GM21360 (cell line): ENCODE measurements around the gene MC1R.

ENCODE experiments used
- ATAC-seq: cut with Tn5 transposase; IDR thresholded peaks from one replicate; pipeline ENCODE4 v1.9.1; 2021; ENCODE audit warnings: mild to moderate bottlenecking, moderate library complexity; ENCODE audit not compliant: unreplicated experiment

Gene MC1R

DNA sequence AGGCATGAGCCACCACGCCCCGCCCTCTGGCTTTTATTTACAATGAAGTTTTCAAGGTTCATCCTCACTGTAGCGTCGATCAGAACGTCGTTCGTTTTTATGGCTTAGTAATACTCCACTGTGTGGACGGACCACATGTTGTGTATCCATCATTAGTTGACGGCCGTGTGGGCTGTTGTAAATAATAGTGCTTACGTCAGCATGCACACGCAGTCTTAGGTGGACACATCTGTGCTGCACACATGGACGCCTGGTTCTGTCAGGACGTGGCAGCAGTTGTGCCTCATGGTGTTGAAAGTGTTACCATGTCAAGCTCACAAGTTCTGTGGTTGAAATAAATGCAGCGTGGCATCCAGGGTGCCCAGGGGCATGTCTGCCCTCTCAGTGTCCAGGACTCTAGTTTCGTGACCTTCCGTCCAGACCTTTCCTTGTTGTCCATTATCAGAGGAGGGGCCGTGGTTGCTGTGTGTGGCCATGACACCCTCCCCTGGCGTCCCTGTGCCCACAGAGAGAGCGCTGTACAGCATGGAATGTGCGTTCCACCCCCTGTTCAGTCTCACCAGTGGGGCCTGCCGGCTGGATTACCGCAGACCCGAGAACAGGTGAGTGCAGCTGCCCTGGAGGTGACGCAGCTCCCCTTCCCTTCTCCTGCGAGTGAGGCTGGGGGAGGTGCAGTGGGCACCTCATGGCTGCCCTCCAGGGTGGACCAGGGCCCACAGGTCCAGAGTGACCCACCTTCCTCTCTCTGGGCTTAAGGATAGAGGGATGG lies 23.0 kb upstream of the MC1R start:
- no peak for ATAC-seq

GRCh38 chr16:89897204-89897603 lies 21.5 kb upstream of the MC1R start:
- no peak for ATAC-seq

DNA sequence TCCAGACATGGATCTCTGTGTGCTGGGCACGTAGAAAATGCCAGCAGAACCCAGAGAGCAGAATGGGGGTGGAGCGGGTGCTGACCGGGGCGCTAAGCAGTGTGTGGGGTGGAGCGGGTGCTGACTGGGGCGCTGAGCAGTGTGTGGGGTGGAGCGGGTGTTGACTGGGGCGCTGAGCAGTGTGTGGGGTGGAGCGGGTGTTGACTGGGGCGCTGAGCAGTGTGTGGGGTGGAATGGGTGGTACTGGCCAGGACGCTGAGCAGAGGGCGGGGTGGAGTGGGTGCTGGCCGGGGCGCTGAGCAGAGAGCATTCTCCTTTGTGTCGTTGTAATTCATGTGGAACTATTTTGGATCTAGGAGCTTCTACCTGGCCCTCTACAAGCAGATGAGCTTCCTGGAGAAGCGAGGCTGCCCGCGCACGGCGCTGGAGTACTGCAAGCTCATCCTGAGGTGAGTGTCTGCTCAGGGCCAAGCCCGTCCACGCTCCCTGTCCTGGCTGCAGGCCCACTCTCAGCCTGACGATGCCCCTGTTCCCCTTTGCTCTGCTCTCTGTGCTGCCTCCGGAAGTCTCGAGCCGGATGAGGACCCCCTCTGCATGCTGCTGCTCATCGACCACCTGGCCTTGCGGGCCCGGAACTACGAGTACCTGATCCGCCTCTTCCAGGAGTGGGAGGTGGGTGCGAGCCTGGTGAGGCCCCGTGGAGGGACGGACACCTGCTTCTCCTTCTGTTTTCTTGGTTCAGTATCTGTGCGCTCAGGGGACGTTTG lies 20.3 kb upstream of the MC1R start:
- no peak for ATAC-seq

DNA sequence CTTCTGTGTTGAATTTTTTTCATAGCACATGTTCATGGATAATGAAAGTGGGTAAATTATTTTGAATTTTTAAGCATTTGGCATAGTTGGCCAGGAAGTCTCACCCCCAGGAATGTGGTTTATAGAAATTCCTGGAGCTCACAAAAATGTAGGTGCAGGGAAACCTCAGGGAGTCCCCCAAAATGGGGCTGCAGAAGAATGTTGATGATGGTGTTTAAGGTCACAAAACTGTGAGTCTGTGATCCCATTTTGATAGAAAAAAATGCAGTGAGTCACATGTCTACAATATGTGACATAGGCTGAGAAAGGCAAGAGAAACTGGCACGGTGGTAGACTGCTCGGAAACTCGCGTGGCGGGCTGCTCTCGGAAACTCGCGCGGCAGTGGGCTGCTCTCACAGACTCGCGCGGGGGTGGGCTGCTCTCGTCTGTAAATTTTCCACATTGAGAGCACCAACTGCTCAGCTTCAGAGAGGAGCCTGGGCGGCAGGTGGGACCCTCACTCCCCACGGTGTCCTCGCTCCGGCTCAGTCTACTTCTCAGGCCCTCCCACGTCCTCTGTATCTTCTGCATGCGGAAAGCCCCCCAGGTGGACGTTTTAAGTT lies 18.7 kb upstream of the MC1R start:
- ATAC-seq: no peak

DNA sequence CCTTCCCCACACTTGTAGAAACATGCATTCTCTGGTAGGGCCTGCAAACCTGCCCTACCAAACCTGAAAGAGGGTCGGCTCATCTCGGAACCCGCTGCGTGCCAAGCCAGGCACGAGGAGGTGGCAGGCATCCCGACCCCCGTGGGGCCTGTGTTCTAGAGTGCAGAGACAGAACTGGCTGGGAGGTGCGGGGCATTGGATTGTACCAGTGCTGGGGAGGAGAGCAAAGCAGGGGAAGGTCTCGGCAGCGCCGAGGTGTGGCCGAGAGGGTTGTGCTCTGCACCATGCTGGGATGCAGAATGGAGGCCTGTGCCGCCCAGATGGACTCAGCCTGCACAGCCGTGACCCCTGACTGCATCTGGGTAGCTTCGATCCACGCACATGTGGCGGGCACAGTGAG lies 17.8 kb upstream of the MC1R start:
- no peak for ATAC-seq

- no peak for ATAC-seq
These were observed 15.7 kb upstream of the MC1R start for GRCh38 chr16:89902980-89903379.

GRCh38 chr16:89903908-89904515 lies 14.7 kb upstream of the MC1R start:
- no peak for ATAC-seq

DNA sequence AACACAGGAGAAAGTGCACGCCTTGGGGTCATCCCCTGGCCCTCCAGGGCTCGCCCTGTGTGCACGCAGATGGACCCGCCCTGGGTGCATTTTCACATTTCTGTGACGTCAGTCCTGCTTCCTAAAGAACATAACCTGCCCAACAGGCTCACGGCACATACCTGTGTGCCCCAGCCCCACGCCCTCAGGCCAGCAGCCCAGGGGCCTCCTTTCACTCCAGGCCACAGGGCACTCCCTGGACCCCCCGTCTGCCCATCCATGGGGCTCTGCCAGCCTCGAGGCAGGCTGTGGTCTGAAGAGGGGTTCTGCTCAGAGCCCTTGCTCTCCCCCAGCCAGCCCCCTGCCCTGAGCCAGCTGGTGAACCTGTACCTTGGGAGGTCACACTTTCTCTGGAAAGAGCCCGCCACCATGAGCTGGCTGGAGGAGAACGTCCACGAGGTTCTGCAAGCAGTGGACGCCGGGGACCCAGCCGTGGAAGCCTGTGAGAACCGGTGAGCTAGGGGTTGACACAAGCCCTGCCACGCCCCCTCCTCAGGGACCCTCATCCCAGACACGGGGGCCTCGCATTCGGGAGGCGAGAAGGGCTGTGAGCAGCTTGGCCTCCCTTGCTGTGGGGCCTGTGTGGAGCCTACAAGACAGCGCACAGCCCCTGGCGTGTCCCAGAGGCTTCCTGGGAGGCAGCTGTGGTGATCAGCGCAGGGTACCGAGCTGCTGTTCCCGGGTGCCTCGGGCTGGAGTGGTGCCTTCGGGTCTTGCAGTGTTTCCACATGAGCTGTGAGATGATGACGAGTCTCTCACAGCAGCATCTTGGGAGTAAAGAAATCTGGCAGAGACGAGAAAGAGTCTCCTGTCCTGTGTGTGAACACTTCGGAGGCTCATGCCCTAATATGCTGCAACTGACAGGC lies 13.8 kb upstream of the MC1R start:
- ATAC-seq: no peak

DNA sequence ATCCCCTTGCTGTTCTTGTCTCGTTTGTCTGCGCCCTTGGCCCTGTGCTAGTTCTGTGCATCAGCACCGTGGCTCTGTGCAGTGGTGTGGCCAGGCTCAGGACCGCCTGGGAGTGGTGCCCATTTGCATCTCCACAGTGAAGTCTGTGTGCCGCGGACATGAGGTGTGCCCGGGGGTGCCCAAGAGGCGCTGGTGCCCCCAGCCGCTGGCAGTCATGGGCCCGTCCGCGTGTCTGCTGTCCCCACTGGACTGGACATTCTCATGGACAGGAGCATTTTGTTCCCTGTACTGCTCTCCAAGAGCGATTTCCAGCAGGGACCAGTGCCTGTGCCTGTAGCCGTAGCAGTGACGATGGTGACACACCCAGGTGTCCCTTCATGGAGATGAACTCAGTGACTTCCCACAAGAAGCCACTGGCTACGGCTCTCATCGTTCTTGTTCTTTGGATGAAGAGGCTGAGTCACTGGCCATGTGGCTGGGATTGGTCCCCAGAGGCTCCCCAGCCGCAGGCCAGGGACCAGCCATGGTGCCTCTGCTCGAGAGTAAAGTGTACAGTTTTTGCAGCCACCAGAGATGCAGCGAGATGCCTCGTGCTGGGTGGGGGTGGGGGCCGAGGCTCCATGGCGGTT lies 13.0 kb upstream of the MC1R start:
- no peak for ATAC-seq

DNA sequence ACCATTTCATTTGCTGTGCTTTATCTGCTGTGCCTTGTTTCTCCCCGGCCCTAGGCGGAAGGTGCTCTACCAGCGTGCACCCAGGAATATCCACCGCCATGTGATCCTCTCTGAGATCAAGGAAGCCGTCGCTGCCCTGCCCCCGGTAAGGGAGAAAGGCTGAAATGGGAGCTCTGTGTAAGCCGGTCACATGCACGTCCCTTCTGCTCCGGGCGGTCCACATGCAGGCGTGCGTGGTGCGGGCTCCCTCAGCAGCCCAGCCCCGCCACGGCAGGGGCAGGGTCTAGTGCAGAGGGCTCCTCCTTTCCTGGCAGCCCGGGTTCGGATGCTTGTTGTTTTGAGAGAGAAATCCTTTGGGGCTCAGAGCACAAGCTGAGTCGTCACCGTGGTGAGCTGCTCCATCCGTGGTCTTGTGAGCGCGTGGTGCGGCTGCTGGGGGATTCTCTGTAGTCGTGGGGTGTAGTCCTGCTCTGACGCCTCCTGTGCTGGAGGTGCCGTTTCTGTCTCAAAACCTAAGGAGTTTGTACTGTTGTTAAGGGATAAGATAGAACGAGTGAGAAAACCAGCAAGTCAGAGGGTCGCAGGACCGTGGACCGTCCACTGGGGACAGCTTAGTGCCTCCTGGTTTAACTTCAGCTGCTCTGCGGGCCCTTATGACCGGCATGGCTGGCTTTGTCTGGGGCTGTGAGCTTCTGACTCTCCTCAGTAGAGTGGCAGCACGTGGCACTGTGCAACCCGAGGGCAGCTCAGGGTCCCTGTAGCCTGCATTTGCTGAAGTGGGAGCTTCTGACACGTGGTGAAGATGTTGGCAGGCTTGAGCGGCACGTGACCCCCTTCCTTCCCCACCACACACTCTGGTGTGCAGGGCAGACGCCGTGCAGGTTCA lies 12.3 kb upstream of the MC1R start:
- ATAC-seq: no peak

- no peak for ATAC-seq
These were observed 11.4 kb upstream of the MC1R start for GRCh38 chr16:89907055-89907814.

GRCh38 chr16:89908236-89908635 lies 10.4 kb upstream of the MC1R start:
- no peak for ATAC-seq

DNA sequence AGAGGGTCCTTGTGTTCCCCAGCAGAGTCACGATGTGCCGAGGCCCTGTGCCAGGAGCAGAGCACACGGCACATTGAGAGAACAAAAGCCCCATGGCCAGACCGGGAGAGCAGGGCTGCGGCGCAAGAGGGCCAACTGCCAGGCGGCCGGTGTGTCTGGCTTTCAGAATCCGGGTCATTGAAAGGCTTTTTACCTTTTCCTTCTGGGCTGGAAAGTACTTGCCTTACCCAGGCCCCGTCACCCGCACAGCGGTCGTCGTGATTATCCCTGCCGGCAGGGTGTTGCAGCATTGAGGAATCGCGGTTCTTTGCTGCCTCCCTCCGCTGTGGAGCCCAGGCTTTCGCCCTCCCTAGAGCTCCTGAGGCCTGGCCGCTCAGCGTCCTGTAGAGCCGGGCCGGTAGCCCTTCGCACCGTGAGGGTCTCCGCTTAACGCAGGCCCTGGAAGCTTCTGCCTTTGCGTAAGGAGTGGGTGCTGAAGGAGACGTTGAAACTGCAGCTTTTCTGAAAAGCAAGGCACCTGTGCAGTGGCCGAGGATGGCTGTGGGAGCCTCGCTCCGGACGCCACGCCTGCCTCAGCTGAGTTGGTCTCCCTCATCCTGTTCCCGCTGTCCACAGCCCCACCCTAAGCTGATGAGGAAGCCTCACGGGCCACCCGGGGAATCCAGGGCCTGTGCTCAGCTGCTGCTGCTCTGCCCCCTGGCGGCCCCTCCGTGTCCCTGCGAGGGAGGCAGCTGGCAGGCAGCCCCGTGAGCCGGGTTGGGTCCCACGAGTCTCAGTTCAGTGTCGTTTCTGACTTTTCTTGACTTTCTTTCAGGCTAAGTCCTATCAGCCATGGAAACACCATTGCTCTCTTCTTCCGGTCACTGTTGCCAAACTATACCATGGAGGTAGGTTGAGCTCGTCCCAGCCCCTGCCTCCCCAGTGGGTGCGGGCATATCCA lies 8.6 kb upstream of the MC1R start:
- no peak for ATAC-seq

DNA sequence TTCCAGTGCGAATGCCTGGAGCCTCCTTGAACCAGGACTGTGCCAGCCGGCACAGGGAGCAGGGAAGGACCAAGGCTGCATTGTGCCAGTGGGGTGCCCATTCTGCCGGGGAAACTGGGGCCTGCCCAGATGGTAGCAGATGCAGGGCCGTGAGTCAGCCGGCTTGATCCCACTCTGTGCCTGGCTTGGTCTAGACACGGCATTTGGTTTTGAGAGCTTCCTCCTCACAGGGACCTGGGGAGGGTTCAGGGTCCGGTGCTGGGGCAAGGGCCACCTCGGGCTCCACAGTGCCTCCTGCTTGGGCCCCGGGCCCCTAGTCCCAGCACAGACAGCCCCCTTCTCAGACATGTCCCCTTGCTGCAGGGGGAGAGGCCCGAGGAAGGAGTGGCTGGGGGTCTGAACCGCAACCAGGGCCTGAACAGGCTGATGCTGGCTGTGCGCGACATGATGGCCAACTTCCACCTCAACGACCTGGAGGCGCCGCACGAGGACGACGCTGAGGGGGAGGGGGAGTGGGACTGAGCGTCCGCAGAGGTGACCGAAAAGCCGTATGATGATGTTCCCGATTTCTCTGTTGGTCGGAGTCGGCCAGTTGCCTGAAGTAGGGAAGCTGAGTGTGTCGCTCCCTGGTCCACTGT lies 7.8 kb upstream of the MC1R start:
- no peak for ATAC-seq

DNA sequence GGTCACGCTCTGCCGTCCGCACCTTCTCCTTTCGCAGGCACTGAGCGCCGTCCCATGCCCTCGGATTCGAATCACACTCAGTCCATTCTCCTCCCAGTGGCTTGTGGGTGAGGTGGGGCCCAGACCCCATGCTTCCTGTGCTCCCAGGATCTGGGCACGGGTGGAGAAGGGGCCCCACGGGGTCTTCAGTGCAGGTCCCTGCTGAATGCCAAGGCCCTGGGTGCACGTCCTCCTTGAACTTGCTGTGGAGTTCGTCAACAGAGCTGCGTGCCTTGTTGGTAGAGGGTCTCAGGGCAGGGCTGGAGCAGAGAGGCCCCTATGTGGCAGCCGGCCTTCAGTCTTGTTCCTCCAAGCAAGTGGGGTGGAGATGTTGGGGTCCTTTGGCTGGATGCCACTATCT lies 7.3 kb upstream of the MC1R start:
- no peak for ATAC-seq

GRCh38 chr16:89912143-89912542 lies 6.5 kb upstream of the MC1R start:
- ATAC-seq: no peak

DNA sequence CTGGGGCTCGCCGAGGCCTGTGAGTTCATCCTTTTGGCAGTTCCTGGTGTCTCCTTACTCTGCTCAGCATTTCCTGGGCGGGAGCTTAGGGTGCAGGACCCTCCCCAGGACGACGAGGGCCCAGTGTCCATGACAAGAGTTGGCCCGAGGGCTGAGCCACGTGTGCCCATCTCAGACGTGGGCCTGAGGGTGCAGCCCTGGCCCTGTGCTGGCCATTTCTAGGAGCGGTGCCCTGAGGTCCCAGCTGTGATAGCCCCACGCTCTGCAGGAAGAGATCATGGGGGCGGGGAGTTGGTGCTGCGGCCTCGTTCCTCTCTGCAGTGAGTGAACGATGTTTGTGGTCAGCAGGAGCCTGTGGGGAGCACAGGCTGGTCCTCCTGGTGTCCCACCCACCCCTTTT lies 6.0 kb upstream of the MC1R start:
- ATAC-seq: no peak
